HG03575 (cell line): Measurements from ENCODE around the gene RHBDD3.
"Not testable (repeated sequence)": the region's sequence is repeated elsewhere in the genome, so short reads cannot be mapped to it uniquely, and the experiment has no call there.

Source experiments
- ATAC-seq: cut with Tn5 transposase; IDR thresholded peaks from one replicate; pipeline ENCODE4 v1.9.1; 2021; ENCODE audit not compliant: unreplicated experiment, insufficient number of reproducible peaks, low FRiP score; ENCODE audit errors: extremely low read depth

The RHBDD3 gene

GRCh38 chr22:29224859-29225410 is 42.8 kb downstream of the RHBDD3 start:
- ATAC-seq = no peak

GRCh38 chr22:29224121-29224858 is 43.5 kb downstream of the RHBDD3 start:
- ATAC-seq = no peak

- ATAC-seq = no peak
Observed at GRCh38 chr22:29219881-29220670, 47.7 kb downstream of the RHBDD3 start.

GRCh38 chr22:29219409-29219782 is 48.4 kb downstream of the RHBDD3 start:
- ATAC-seq = not testable (repeated sequence)

- ATAC-seq = no peak
Observed at GRCh38 chr22:29218758-29219408, 48.9 kb downstream of the RHBDD3 start.

- no peak for ATAC-seq
Observed at GRCh38 chr22:29217827-29218757, 49.7 kb downstream of the RHBDD3 start.

GRCh38 chr22:29216873-29217666 is 50.7 kb downstream of the RHBDD3 start:
- no peak for ATAC-seq

- no peak for ATAC-seq
Observed at GRCh38 chr22:29216011-29216872, 51.5 kb downstream of the RHBDD3 start.

- no peak for ATAC-seq
Observed at GRCh38 chr22:29215012-29215860, 52.5 kb downstream of the RHBDD3 start.

GRCh38 chr22:29214232-29214631 is 53.5 kb downstream of the RHBDD3 start:
- ATAC-seq = no peak

GRCh38 chr22:29213493-29213892 is 54.3 kb downstream of the RHBDD3 start:
- ATAC-seq = no peak

- no peak for ATAC-seq
Observed at GRCh38 chr22:29212743-29213142, 55.0 kb downstream of the RHBDD3 start.

GRCh38 chr22:29211466-29211865 is 56.3 kb downstream of the RHBDD3 start:
- no peak for ATAC-seq

GRCh38 chr22:29211066-29211465 is 56.7 kb downstream of the RHBDD3 start:
- ATAC-seq = no peak
